H1 (cell line): ENCODE results near the gene RASGRP4. TPM values are rescaled to one million over a fixed set of nuclear protein-coding genes. Genes with fewer than 3 reads are reported as not detected.

Experiments used
- ATF2 ChIP-seq: IDR thresholded peaks from 2 replicates; pipeline ENCODE4 v1.6.1; 2012; ENCODE audit warnings: low read length, inconsistent platforms
- GTF2F1 ChIP-seq: IDR thresholded peaks from 2 replicates; pipeline ENCODE4 v1.6.1; 2012; ENCODE audit warnings: low read depth, low read length, improper control_type of control experiment, borderline replicate concordance
- HDAC6 ChIP-seq: IDR thresholded peaks from one replicate; pipeline ENCODE4 v1.7.1; 2012; ENCODE audit warnings: low read depth, mild to moderate bottlenecking, inconsistent platforms, low read length, moderate library complexity
- MAX ChIP-seq: IDR thresholded peaks from 2 replicates; pipeline ENCODE4 v1.6.1; 2012; ENCODE audit warnings: inconsistent platforms
- PHF8 ChIP-seq: fragments of 200-600 bp; sonication (generic); conservative IDR thresholded peaks from 2 replicates; pipeline ENCODE4 v1.7.1; 2012; ENCODE audit warnings: low read depth, mild to moderate bottlenecking, inconsistent platforms, low read length, moderate library complexity
- RAD21 ChIP-seq, 2 experiments: IDR thresholded peaks in 1 of 2; conservative IDR thresholded peaks in 1 of 2; 2 replicates each; pipeline ENCODE4 v1.6.1; 2011; ENCODE audit warnings: low read depth in 2 of 2, low read length in 2 of 2, improper control_type of control experiment in 1 of 2, inconsistent platforms in 1 of 2, mild to moderate bottlenecking in 1 of 2, moderate library complexity in 1 of 2
- SUZ12 ChIP-seq: fragments of 200-600 bp; sonication (generic); IDR thresholded peaks from 2 replicates; pipeline ENCODE4 v1.6.1; 2012; ENCODE audit warnings: mild to moderate bottlenecking, inconsistent platforms, low read length, moderate library complexity, mixed read lengths
- polyA plus RNA-seq, 7 experiments: library from polyadenylated mRNA; depleted of rRNA in 3 of 7; stranded (reverse) in 5 of 7; unstranded in 2 of 7; fragments of >200 nt in 5 of 7; fragments of 200-250 nt in 2 of 7; gene quantifications; 1 replicate in 5 of 7; 2 replicates in 1 of 7; 4 replicates in 1 of 7; pipeline versions ENCODE4 v1.2.1 to v1.2.3, GENCODE V29; 2011 to 2013; ENCODE audit warnings: missing spikeins in 2 of 7, mixed read lengths in 2 of 7
- total RNA-seq: library from RNA; stranded (reverse); fragmentation: NEBNext Ultra II Directional; extraction: Animal tissue kit (Norgen Biotek cat#: 25700); gene quantifications from 2 replicates; pipeline ENCODE4 v1.2.1, GENCODE V29; 2021

Gene RASGRP4
- total and polyA plus RNA-seq, 2 of the 8 experiments (the other 6 are each of a cell fraction or from before 2014, with no cell fraction given) = 1.9 to 3.1 TPM

- no peak for TF ChIP-seq HDAC6
- no peak for TF ChIP-seq MAX
- no peak for TF ChIP-seq ATF2
- no peak for TF ChIP-seq RAD21 (IDR thresholded peaks at IDR 0.05 in 1 of 2, conservative IDR thresholded peaks at IDR 0.05 in 1 of 2; ENCODE audit: low read depth in 2 of 2, low read length in 2 of 2)
- TF ChIP-seq PHF8 = no peak
- no peak for TF ChIP-seq GTF2F1
- no peak for TF ChIP-seq SUZ12
Observed at GRCh38 chr19:38385804-38386257, 40.2 kb downstream of the RASGRP4 start (continued).
